GM18519 (cell line): ENCODE measurements around the gene SART1.
"Not testable (repeated sequence)": the region's sequence is repeated elsewhere in the genome, so short reads cannot be mapped to it uniquely, and the experiment has no call there.

ENCODE experiments used
- ATAC-seq: cut with Tn5 transposase; IDR thresholded peaks from one replicate; pipeline ENCODE4 v1.9.1; 2021; ENCODE audit warnings: mild to moderate bottlenecking, moderate library complexity; ENCODE audit not compliant: unreplicated experiment, low FRiP score

The SART1 gene

GRCh38 chr11:65931773-65932557, 29.6 kb upstream of the SART1 start:
- no peak for ATAC-seq

GRCh38 chr11:65932558-65932919, 29.0 kb upstream of the SART1 start:
- ATAC-seq: no peak

- ATAC-seq: no peak
These were observed 27.5 kb upstream of the SART1 start for GRCh38 chr11:65934014-65934413.

- ATAC-seq: no peak
These were observed 23.8 kb upstream of the SART1 start for GRCh38 chr11:65937766-65938165.

- ATAC-seq: no peak
These were observed 19.7 kb upstream of the SART1 start for GRCh38 chr11:65941720-65942310.

GRCh38 chr11:65942531-65942930, 19.0 kb upstream of the SART1 start:
- ATAC-seq: no peak

- ATAC-seq: no peak
These were observed 17.3 kb upstream of the SART1 start for GRCh38 chr11:65944191-65944590.

- ATAC-seq: no peak
These were observed 16.8 kb upstream of the SART1 start for GRCh38 chr11:65944767-65945166.

- ATAC-seq: no peak
These were observed 16.1 kb upstream of the SART1 start, which contains the start of gene TSGA10IP for GRCh38 chr11:65945430-65945911. Gene TSGA10IP (plus strand): TSS chr11:65945480. CDS start chr11:65945676, 196 bp downstream.

- no peak for ATAC-seq
These were observed 15.5 kb upstream of the SART1 start for GRCh38 chr11:65945941-65946558.

GRCh38 chr11:65946655-65947054, 14.9 kb upstream of the SART1 start:
- ATAC-seq: no peak

- no peak for ATAC-seq
These were observed 14.4 kb upstream of the SART1 start for GRCh38 chr11:65947133-65947532.

GRCh38 chr11:65947603-65948125, 13.9 kb upstream of the SART1 start:
- ATAC-seq: no peak

- ATAC-seq: not testable (repeated sequence)
These were observed 10.8 kb upstream of the SART1 start for GRCh38 chr11:65950711-65951110.

GRCh38 chr11:65951641-65952040, 9.9 kb upstream of the SART1 start:
- ATAC-seq: not testable (repeated sequence)

- ATAC-seq: no peak
These were observed 9.4 kb upstream of the SART1 start for GRCh38 chr11:65952052-65952521.

GRCh38 chr11:65953471-65953870, 8.1 kb upstream of the SART1 start:
- ATAC-seq: no peak

- no peak for ATAC-seq
These were observed 6.8 kb upstream of the SART1 start for GRCh38 chr11:65954771-65955170.

GRCh38 chr11:65958291-65958690, 3.2 kb upstream of the SART1 start:
- no peak for ATAC-seq

- no peak for ATAC-seq
These were observed 2.6 kb upstream of the SART1 start for GRCh38 chr11:65958774-65959420.

GRCh38 chr11:65960824-65961266, 689 bp upstream of the SART1 start:
- ATAC-seq: no peak
